Superior temporal gyrus (tissue), 1 donor: Measurements from ENCODE around the gene ITGA11.
"Not testable (repeated sequence)": the region's sequence is repeated elsewhere in the genome, so short reads cannot be mapped to it uniquely, and the experiment has no call there.

Source experiments
- DNase-seq: peaks from one replicate; pipeline ENCODE4 v3.0.0-alpha.2; 2016; ENCODE audit errors: extremely low spot score

The ITGA11 gene

GRCh38 chr15:68409736-68410370 lies 22.1 kb downstream of the ITGA11 start:
- DNase-seq: no peak

DNA sequence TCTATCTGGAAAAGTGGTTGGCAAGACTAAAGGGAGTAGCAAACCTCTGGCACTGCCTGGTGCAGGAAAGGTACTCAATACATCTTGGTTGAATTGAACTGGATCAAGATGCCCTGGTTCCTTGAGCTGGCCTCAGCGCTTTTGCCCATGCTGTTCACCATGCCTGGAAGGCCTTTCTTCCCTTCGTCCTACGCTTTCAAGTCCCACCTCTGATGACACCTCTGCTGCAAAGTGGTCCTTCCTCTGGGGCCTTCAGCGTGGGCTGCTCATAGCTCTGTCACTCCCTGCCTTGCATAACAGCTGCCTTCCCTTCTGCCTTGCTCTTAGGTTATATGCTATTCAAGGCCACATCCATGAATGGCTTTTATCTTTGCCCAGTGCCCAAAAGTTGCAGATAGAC lies 23.0 kb downstream of the ITGA11 start:
- DNase-seq: no peak

DNA sequence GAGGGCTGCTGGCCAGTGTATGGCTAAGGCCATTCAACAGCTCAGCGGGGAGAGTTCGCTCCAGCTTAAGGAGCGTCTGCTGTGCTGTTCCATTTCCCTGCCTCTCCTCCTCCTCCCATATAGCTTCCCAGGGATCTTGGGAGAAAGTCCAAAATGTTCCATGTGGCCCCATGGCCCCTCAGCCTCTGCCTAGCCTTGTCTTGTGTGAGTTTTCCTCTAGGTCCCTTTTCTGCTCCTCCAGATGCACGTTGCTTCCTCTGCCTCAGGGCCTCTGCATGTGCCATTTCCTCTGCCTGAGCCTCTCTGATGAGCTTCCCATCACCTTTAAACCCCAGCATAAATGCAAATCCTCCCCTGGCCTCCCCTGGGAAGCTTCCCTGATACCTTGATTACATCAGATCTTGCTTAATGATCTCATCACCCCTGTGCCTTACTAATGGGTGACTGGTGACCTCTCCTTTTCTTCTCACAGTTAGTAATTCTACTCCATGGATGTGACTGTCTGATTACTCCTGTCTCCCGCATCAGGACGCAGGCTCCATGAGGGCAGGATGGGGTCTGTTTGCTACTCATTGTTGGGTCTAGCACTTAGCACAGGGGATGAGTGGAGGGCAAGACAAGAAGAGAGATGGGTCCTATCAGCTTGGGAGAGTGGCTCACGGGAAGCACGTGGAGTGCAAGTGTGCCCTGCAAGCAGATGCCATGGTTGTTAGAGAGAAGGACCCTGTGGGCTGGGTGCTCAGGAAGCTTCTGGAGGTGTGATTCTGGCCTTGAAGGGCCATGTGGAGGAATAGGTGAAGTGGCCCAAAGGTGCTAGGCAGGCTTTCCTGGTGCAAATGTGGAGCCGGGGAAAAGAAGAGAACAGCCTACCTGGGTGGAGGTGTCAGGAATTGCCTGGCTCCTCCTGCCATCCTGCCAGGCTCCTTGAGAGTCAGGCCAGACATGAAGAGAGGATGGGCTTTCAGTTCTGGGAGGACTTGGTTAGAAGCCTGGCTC lies 23.8 kb downstream of the ITGA11 start:
- no peak for DNase-seq

DNA sequence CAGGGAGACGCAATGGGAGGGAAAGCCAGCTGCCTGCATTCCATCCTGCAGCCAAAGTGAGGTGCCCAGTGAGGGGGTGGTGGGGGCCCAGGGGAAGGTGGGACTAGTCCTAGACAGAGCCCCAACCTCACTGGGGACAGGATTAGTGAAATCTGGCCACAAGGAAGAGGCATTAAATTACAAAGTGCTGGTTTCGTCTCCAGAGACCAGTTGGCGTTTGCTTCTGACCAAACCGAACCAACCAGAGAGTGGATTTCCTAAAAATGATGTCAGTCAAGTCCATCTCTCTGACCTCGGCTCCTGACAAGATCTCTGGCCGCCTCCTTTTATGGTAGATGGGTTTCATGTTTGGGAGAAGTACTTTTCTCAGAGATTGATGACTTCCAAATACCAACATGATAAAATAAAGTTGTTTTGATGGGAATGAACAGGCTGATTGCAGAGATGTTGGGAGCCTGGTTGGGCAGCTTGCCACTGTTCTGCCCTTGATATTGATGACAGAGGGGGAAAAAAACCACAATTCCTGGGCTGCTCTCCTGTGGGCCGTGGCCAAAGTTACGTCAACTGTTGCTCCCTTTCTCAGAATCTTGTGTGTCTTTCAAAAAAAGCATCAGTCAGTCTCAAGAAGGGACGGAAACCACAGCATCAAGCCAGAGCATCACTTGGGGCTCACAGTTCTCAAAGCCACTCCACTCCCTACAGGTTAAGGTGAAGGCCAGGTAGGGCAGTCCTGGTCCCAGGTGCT lies 24.6 kb downstream of the ITGA11 start:
- DNase-seq: no peak

DNA sequence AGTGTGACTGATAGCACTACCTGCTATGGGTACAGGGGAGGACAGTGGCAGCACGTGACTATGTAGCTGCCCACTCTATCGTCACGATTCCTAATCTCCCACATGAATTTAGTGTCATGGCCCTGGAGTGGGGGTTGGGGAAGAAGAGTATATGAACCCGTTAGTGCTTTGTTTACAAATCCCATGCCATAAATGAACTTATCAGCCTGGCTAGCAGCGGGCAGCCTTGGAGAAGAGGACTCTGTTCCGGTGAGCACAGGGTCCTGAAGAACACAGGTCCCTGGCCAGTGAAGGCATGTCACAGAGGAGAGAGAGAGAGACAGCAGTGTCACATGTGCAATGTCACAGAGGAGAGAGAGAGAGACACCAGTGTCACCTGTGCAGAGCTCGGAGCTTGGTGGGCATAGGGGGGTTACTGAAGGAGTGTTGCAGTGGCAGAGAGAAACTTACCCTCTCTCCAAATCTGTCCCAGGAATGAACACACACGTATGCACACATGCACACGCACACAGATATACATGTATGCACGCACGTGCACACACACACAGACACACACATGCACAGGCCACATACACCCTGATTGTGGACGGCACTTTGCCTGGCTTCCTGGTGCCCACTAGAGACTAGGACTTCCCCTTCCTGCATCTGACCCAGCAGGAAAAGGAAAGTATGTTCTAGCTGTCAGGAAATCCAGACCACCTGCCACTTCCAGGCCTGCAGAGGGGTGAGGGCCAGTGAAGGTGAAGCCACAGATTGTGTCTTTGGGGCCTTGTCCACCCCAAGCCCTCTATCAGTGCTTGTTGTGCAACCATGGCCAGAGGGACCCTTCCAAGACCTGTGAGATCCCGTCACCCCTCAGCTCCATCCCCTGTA lies 26.3 kb downstream of the ITGA11 start:
- DNase-seq: no peak

DNA sequence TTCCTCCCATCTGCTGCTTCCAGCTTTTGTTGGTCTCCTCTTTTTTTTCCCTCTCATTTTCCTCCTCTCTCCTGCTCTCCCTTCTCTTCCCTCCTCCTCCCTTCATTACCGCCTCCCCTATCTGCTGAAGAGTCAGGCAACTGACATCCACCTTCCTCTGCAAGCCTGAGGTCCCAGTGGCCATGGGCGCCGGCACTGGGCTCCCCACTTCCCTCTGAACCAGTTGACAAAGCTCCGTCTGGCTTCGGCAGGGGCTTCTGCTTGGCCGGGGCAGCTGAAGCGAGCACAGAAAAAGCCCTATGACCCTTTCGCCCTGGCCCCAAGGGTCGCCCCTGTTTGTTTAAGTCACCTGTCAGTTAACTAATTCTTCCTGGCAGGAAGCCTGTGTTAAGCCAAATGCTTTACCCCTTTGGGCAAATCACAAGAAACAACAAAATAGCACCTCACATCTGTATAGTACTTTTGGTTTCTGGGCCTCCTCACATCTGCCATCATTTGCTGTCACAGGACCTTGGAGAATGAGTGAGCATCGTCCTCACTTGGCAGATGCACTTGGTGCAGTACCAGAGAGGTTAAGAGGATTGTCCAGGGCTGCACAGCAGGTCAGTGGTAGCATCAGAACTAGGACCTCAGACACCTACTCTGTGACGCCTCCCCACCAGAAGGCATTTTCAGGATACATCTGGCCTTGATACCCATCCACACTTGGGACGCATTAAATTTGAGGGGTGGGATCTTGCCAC lies 27.7 kb downstream of the ITGA11 start:
- no peak for DNase-seq

GRCh38 chr15:68403161-68403941 lies 28.6 kb downstream of the ITGA11 start:
- no peak for DNase-seq

DNA sequence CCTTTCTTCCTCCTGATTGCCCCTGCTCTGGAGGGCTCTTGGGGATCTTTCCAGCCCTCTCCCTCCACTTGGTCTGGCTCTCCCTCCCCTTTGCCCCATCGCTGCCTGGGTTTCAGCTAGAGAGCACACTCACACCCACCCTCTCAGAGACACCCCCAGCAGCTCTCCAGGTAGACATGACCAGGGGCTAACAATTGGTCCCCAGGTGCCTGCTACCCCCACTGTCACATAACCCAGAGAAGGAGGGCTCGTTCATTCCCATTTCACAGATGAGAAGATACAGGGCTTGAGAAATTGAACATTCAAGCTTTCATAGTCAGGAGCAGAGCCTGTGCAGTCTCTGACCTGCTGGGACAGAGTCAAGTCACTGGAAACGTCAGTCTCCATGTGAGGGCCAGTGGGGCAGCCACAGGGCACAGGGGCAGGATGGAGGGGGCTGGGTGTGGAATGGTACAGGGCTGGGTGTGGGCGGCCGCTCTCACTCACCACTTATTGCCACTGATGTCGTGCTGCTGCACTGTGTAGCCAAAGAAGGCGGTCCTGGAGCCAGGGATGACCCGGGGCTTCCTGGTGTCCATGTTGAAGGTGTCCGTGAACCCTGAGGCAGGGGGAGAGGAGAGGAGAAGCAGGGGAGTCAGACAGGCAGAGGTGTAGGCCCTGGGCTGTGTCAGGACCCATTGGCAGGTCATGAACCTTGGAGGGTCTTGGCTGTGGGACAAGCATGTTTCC lies 29.4 kb downstream of the ITGA11 start:
- DNase-seq: no peak

DNA sequence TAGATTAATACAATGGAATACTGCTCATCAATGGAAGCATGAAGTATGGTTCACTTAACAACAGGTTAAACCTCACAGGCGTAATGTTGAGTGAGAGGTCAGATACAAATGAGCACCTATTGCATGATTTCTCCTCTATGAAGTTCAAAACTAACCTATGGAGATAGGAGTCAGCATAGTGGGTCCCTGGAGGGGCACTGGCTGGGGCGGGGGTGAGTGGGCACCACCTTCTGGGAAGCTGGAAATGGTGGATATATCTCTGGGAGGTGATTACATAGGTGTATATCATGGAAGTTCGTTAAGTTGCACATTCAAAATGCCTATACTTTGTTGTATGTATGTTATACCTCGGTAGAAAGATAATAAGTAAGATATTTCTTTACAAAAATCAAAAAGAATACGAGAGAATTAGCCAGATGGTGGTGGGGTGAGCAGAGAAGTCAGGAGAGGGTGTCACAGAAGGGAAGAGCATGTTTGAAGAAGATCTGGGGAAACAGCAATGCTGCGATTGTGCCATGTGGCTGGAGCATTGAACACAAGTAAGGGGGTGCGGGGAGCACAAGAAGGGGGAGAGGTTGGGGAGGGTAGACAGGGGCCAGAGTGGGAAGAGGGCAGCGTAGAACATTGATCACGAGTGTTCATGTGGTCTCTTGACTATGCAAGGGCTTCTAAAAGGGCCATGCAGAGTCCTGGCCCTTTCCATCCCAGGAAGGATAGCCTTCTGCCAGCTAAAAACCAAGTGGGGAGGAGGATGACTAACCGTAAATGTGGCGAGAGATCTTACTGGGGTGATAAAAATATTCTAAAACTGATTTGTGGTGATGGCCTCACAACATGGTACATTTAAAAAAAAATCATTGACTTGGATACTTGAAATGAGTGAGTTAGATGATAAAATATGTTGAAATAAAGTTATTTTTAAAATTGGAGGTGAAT lies 30.2 kb downstream of the ITGA11 start:
- DNase-seq: no peak

- DNase-seq: no peak
Observed at GRCh38 chr15:68400066-68400456, 31.9 kb downstream of the ITGA11 start.

GRCh38 chr15:68399096-68400065 lies 32.6 kb downstream of the ITGA11 start:
- no peak for DNase-seq

GRCh38 chr15:68397999-68398398 lies 34.0 kb downstream of the ITGA11 start:
- DNase-seq: not testable (repeated sequence)

DNA sequence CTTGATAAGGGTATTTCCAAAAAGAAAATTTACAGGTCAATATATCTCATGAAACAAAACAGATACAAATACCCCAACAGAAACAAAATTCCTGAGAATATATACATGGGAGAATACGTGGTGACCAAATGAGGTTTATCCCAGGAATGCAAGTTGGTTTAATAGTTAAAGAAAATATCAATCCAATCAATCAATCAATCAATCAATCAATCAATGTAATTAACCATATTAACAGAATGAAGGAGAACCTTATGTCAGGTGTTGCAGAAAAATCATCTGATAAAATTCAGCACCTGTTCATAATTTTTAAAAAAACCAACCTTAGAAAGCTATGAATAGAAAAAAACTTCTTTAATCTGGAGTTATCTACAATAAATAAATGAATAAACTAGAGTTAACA lies 35.9 kb downstream of the ITGA11 start:
- no peak for DNase-seq

GRCh38 chr15:68391121-68391520 lies 40.8 kb downstream of the ITGA11 start:
- DNase-seq: no peak

DNA sequence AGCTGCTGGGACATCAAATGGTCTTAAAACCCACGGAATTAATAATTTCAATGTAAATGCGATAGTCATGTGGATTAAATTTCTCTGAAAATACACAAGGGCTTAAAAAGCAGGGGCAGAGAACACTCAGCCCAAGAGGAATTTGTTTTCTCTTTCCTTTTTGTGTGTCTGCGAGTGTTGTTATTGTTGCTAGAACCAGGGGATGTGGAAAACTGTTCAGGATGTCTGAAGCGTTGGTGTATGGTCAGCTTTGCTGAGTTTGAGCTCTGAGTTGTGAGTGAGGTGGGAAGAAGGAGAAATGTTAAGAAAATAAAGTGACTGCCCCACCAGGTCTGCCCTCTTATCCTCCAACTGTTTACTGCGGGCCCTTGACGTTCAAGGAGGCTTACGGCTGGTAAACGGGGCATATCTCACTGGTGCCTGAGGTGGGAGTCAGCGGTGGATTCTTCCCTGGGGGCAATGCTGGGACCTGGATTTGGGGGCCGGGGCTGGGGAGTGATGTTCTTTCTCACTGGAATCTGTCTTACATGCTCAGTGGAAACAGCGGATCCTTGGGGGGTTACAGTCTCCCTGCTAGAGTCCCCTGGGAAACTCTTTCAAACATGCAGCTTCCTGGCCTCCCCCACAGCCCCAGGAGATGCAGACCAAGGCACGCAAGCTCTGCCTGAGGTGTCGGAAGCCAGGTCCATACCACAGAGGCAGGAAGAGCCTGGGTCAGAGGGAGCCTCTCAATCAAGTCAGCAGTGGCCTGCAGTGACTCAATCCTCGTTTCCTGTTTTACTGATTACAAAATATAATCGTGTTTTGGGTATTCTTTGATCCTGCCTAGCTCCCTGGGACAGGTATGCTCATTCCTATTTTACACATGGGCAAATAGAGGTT lies 41.8 kb downstream of the ITGA11 start:
- DNase-seq: no peak
